PC-9 (cell line): ENCODE data around the gene SUMF2.
"Not testable (repeated sequence)": the region's sequence is repeated elsewhere in the genome, so short reads cannot be mapped to it uniquely, and the experiment has no call there.

Experiments used
- CTCF ChIP-seq: fragments of 200-600 bp; sonication (generic); conservative IDR thresholded peaks from 2 replicates; pipeline ENCODE4 v1.6.1; 2017; ENCODE audit warnings: mixed run types, antibody characterized with exemption, mild to moderate bottlenecking, moderate library complexity
- EZH2 ChIP-seq: fragments of 200-600 bp; sonication (generic); IDR thresholded peaks from 2 replicates; pipeline ENCODE4 v1.8.0; 2017; ENCODE audit warnings: antibody characterized with exemption, low read depth

GRCh38 chr7:56098187-56099008 lies 34.3 kb downstream of the SUMF2 start:
- TF ChIP-seq EZH2, CTCF: not testable (repeated sequence)
